Measurements from ENCODE around the gene ACSS3.
"Not testable (repeated sequence)": the region's sequence is repeated elsewhere in the genome, so short reads cannot be mapped to it uniquely, and the experiment has no call there.

Gene ACSS3

DNA sequence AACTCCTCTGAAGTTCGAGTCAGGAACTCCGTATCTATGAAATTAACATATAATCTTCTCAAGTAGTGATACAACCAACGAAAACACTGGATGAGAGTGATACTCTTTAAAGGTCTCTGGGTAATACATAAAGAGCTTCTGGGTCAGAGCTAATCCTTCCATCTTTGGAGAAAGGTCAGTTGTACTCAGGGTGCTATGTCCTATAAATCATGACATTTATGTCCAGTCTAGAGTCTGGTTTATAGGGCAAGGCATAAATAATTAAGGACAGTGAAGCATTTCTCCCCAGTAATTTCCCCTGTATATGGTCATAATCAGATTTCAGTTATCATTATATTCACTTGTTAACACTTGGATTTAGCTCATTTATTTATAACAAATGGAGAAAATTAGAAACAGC, 90.6 kb downstream of the ACSS3 start:
- no peak for DNase-seq

DNA sequence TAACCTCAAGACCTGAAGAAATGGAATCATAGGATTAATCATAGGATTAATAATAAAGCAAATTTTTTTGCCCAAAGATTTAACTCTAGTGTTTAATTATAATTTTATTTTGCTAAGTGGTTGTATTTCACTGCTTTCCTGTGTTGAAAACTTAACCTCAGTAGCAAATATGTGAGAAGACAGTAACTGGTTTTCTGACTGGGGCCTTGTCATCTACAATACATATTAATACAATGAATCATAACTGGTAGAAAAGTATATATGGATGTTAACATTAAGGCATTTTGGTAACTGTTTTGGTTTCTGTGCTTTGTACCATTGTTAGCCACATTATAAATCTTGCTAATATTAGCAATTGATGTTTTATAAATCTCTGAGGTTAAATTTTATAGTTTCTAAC, 92.2 kb downstream of the ACSS3 start:
- no peak for DNase-seq

DNA sequence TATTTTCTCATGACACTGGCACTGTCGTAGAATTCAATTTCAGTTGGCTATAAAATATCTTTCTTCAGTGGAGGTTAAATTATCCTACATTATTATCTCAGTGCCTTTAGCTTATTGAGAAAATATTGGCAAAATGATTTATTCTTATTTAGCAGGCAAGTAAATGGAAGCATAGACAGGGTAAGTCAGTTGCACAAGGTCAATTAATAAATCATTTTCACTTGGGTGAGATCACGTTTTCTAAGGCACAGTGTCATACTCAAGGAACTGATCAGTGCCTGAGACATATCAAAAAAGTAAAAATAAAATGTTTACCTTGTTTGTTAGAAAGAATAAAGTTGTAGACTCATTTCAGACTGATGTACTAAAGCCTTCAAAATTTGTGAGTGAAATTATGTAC, 95.0 kb downstream of the ACSS3 start:
- no peak for DNase-seq

DNA sequence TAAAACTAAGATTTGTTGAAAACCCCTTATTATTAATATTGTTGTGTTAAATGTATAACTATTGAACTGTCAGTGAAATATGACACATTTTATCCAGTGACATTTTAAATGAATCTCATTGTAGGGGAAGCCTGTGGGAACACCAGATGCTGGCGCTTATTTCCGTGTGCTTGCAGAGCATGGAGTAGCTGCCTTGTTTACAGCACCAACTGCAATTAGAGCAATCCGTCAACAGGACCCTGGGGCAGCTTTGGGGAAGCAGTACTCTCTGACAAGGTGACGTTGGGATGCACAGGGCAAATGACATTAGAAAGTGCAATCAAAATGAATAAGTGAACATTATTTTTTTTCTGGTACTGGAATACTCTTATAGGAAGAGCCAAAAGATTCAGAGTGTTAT, 96.8 kb downstream of the ACSS3 start:
- no peak for DNase-seq

DNA sequence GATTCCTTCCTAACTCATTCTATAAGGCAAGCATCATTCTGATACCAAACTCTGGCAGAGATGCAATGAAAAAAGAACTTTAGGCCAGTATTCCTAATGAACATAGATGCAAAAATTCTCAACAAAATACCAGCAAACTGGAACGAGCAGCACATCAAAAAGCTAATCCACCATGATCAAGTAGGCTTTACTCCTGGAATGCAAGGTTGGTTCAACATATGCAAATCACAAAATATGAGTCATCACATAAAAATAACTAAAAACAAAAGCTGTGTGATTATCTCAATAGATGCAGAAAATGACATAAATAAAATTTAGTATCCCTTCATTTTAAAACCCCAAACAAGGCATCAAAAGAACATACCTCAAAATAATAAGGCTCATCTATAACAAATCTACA, 98.9 kb downstream of the ACSS3 start:
- no peak for DNase-seq

DNA sequence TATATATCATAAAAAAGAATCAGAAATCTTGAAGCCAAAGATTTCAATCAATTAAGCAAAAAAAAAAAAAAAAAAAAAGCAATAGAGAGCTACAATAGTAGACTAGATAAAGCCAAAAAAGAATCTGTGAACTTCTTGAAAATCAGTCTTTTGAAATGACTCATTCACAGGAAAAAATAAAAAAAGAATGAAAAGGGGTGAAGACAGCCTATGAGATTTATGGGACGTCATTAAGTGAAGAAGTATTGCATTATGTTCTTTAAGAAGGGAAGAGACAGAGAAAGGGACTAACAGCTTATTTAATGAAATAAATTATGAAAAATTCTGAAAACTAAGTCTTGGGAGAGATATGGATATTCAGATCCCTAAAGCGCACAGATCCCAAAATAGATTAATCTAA, 103.8 kb downstream of the ACSS3 start:
- no peak for DNase-seq

DNA sequence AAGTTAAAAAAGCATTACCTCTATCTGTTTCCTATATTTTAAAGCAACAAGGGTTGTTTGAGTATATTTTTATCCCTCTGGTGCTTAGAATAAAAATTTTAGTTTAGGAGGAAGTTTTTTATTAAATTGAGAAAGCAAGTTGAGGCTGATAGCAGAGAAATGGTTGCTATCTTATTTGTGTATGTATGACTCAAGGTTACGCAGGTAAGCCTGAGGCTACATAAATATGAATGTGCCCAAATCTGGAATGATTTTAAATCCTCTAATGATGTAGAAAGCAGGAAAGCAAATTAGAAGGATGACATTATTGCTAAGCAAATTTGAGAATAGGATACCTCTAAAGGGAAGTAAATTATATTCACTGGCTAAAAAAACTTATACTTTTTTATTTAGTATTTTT, 109.8 kb downstream of the ACSS3 start:
- no peak for DNase-seq

DNA sequence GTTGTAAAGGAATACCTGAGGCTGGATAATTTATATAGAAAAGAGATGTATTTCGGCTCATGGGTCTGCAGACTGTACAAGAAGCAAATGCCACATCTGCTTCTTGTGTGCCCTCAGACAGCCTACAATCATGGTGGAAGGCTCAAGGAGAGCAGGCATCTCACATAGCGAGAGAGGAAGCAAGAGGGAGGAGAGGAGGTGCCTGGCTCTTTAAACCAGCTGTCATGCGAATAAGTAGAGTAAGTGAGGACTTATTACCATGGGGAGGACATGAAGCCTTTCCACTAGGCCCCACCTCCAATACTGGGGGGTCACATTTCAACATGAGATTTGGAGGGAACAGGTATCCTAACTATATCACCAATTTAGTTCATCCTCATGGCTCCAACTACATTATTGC, 118.7 kb downstream of the ACSS3 start:
- DNase-seq, result no peak

DNA sequence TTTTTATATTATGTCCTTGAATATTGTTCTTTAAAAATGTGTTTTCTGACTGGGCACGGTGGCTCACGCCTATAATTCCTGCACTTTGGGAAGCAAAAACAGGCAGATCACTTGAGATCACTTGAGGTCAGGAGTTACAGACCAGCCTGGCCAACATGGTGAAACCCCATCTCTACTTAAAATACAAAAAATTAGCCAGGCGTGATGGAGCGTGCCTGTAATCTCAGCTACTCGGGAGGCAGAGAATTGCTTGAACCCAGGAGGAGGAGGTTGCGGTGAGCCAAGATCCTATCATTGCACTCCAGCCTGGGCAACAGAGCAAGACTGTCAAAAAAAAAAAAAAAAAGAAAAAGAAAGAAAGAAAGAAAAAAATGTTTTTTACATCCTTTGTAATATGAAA, 122.7 kb downstream of the ACSS3 start:
- DNase-seq, result not testable (repeated sequence)

DNA sequence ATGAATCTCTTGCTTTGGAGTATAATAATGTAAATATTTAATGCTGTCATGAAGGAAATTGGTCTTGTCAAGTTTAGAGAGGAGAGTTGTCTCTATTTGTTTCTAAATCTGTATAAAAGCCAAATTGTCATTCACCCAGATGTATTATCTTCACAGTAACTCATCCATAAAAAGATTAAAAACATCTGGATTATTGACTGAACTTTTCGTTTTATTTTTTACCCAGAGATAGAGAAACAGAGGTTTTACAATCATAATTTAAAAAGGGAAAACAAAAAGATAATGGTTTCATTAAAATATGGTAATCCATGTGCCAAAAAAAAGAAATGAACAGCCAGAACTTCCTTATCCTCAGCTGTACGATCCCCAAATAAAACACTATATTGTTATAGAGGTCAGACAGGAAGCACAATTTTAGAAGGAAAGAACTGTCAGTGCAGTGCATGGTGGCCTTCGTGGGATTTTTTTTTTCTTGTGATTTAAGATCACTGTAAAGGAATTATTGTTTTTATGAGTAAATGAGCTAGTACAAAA, 125.9 kb downstream of the ACSS3 start:
- DNase-seq, result no peak

DNA sequence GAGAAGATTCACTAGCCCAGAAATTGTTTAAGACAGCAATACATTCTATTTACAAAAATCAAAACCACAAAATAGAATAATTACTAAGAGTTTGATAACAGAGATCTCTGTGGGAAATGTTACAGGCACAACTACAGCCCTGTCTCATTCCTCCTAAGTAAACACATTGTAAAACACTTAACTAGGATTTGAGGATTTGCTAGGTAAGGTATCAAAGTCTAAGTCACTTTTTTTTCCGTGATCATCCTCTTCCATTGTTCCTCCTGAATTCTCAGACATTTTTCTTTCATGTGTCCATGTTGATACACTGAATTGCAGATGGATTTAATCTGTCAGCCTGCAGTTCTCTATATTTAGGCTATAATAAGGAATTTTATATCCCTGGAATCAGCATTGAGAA, 127.5 kb downstream of the ACSS3 start:
- no peak for DNase-seq

DNA sequence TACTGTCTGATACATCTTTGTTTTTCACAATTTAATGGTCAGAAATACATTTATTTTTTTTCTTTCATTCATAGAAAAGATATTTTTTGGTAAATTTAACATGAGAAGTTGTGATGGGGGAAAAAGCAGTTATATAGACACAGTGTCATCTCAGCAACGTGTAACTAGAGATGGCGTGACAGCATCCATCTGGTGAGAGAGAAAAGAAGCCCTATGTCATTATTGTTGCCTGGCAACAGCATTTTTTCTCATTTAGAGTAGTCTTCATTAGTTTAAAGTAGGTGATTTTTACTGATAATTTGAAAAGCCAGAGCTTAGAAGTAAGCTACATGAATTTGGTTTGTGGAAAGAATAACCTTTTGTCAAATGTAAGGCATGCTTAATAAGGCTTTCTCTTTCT, 128.6 kb downstream of the ACSS3 start:
- no peak for DNase-seq

DNA sequence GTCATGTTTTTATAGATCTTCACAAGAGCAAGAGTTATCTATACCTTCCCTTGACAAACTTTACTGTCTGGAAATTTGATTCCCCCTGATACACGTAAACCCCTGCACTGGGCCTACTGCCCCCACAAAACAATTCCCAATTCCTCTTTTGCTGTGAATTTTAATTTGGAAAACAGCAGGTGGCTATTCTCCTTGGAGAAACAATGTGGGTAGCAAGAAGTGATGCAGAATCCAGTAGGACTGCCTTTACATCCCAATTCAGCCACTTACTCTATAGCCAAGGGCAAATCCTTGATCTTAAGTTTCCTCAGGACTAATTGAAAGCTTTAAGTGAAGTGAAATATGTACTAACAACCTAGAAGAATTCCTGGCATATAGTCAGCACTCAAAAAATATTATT, 129.3 kb downstream of the ACSS3 start:
- no peak for DNase-seq

DNA sequence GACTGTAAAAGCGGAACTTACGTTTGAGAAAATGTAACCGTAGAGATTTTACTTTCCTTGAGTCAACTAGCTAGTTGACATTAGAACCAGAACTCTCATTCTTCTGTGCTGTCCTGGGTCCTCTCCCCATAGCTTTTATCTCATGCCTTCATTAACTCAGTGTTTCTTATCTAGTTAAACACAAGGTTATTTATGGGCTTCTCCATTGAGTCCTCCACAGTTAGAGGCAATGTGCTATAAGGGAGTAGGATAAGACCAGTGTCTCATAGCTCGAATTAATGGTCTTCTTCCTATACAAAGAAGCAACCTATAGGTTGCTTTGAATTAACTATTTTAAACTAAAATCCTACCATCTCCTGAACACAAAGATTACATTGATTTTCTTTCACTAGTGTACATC, 129.8 kb downstream of the ACSS3 start:
- DNase-seq, result no peak

DNA sequence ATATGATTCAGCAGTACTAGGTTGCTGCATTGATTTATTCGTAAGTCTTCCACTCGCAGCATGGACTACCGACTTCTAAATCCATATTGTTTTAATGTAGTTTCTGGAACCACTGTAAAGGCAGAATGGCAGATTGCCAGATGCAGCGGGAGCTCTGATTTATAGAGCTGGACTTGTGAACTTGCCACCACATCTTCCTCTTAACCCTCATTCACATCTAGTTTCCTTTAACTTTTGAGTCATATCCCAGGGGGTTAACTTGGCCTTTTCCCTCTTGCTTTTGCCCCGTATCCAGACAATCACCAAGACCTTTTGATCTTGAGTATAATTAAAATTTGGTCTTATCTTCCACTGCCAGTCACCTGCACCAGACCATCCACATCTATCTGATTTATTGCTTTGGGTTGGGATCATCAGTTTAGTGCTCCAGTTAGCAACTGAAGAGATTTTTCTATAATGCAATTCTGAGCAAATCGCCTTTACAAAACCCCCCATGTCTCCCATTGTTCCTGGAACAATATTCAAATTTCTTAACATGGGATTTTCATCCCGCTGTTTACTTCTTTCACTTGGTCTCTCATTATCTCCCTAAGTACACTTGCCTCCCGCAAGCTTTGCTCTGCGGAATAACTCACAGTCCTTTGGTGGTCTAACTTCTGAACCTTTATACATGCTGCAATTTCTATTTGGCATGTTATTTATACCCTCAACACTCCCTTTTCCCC, 130.5 kb downstream of the ACSS3 start:
- no peak for DNase-seq

DNA sequence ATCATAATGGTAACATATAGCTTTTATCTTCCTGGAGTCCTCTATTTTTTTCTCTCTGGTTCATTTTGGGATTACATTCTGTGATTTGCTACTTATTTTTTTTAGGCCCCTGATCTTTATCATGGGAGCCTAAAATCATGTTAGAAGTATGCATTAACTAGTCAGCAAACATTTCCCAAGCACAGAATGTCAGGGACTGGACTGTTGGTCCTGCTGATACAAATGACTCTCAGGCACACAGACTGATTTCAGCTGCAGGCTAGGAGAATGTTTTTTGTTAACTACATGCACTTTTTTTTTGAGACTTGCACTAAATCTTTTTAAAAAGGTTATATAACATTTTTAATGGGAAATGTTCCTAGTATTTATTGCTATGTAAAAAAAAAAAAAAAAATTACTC, 131.1 kb downstream of the ACSS3 start:
- DNase-seq, result no peak

DNA sequence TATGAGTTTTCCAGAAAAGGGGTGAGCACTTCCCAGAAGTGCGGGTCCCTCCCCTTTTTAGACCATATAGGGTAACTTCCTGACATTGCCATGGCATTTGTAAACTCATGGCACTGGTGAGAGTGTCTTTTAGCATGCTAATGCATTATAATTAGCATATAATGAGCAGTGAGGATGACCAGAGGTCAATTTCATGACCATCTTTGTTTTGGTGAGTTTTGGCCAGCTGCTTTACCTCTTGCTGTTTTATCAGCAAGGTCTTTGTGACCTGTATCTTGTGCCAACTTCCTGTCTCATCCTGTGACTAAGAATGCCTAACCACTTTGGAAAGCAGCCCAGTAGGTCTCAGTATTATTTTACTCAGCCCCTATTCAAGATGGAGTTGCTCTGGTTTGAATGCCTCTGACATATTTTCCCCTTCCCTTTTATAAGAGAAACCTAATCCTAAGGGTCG, 131.9 kb downstream of the ACSS3 start:
- peak; percentile 72 for DNase-seq

DNA sequence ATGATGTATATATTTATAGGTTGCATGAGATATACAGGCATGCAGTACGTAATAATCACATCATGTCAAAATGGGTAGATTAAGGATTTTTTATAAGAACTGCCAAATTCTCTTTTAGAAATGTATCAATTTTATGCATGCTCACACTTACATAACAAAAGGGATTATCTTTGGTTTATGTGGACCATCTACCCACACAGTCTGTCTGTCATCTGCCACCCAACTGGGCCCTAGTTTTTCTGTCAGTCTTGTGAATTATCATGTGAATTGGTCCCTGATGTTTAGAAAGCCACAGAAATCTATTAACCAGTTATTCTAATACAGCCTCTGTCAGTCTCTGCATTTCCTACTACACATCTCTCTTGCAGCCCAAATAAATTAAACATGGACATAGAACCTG, 133.4 kb downstream of the ACSS3 start:
- no peak for DNase-seq

DNA sequence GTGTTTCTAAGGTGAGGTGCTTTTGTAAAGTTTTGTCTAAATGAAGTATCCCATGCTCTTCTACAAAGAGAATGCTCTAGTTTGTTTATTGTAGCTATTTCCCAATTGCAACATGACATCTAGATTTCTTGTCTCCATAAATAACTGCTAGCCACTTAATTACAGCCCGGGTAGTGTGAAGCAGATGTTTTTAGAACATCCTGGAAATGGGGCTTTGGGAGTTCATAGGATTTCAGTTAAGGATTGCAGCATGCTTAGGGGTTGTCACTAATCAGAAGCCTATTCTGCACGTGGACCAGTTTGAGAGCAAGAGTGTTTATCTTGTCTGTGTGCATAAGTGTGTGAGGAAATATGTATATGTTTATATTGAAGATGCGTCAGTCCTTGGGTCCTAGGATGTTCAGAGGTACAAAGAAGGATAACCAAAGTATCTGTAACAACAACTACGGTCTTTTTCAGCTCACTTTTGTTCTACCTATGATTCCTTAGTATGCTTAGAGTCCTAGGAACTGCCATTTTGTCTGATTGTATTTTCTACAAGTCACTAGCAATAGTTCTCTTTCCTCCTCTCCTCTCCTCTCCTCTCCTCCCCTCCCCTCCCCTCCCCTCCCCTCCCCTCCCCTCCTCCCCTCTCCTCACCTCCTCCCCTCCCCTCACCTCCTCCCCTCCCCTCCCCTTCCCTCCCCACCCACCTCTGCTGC, 135.3 kb downstream of the ACSS3 start:
- no peak for DNase-seq

DNA sequence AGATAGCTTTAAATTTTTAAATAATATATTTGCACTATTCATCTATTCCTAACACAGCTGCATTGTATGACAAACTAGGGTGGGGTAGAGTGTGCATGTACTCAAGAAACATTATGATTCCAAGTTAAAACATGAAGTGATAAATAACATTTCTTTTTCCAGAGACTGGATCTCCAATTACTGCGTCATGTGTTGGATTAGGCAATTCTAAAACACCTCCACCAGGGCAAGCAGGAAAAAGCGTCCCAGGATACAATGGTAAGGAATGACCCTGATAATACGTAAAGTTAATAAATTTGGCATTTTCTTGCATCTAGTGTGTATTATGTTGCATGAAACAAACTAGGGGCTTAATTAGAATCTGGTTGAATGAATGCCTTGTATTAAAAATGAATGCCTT, 138.9 kb downstream of the ACSS3 start:
- no peak for DNase-seq

DNA sequence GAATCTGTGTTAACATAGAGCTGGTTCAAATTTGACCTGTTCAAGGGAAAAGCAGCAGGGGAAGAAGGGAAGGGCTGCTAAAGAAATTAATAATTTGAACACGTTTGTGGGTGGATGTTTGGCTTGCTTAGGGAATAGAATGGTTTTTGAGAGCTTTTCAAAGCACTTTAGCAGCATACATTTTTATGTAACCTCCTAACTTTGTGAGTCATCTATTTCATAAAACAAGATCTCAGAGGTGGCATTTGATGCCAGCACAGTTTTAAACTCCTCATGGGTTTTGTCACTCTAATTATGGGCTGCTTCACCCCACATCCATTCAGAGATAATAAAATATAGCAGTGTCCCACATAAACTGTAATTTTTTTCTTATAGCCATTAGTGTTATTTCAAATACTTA, 143.8 kb downstream of the ACSS3 start:
- DNase-seq, result no peak

DNA sequence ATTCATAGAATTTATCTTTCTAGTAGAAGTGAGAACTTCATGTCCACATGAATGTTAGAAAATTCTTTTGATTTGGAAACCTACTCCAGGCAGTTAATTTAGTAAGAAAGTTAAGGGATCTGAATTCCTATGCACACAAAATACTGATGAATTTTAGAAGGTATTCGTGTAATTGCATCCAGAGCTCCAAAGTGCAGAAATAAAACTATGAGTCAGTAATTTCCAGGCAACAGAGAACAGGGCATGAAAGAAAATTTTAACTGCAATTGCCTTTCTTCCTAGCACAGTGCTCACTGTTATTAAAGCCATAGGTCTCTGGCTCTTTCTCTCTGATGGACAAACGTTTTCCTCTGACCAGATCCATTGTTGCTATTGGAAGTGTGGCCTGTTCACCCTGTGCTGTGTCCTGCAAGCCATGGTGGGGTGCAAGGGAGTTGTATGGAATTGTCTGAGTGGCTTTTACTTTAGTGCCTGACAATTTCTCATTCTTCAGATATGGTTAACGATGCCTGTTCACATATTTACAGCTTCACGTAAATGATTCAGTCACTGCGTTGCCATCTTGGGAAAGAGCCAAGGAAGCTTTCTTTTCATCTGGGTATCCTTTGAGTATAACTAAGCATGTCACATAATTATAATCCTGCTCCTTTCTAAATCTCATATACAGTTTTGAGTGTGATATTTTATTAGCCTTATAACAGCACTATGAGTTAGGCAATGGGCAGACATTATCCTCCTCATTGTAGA, 145.1 kb downstream of the ACSS3 start:
- DNase-seq, result no peak

DNA sequence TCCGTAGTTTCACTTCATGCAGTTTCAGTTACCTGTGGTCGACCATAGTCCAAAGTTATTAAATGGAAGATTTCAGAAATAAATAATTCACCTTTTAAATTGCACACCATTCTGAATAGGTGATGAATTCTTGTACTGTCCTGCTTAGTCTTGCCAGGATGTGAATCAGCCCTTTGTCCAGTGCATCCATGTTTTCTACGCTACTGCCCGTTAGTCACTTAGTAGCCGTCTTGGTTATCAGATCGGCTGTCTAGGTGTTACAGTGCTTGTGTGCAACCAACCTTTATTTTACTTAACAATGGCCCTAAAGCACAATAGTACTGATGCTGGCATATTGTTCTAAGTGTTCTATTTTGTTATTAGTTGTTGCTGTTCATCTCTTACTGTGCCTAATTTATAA, 146.7 kb downstream of the ACSS3 start:
- no peak for DNase-seq

DNA sequence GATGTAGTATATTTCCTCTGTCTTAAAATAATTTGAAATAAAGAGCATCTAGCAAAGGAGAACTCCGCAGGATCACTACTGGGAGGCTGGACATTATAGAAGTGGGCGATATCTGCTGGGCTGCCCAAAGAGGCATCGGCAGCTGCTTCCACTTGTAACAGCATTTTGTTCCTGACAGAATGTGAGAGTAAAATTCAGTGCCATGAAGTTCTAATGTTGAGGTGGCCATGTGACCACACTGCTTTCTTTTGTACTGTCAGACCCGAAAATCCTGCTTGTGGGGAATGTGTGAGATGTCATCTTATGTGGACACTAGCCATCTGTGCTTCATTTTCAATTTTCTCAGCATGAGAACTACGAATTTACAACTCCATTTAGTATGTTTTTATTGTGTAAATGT, 151.9 kb downstream of the ACSS3 start:
- no peak for DNase-seq

Data from NCI-H226 (cell line).